Nephron (organoid): Measurements from ENCODE around the gene DNAI2.
"Not testable (repeated sequence)": the region's sequence is repeated elsewhere in the genome, so short reads cannot be mapped to it uniquely, and the experiment has no call there.

Experiments used
- H3K27ac Mint-ChIP-seq, 3 experiments: 2 replicates each; pipeline ENCODE4 v1.8.0; 2020; ENCODE audit warnings: mixed read lengths in 3 of 3, mild to moderate bottlenecking in 2 of 3, moderate library complexity in 1 of 3
- H3K27me3 Mint-ChIP-seq: 2 replicates; pipeline ENCODE4 v1.8.0; 2021; ENCODE audit warnings: low read depth, mild to moderate bottlenecking, moderate library complexity, mixed read lengths
- H3K36me3 Mint-ChIP-seq: 2 replicates; pipeline ENCODE4 v1.8.0; 2020; ENCODE audit warnings: low read depth, mixed read lengths
- H3K4me1 Mint-ChIP-seq: 2 replicates; pipeline ENCODE4 v1.8.0; 2020; ENCODE audit warnings: mixed read lengths
- H3K4me3 Mint-ChIP-seq, 3 experiments: 2 replicates each; pipeline ENCODE4 v1.8.0; 2020; ENCODE audit warnings: mild to moderate bottlenecking in 3 of 3, mixed read lengths in 3 of 3, moderate library complexity in 2 of 3
- H3K9me3 Mint-ChIP-seq: 2 replicates; pipeline ENCODE4 v1.8.0; 2020; ENCODE audit warnings: mixed read lengths
- CTCF ChIP-seq, 3 experiments: fragments of 200-600 bp; sonication (generic); IDR thresholded peaks; one replicate each; pipeline ENCODE4 v1.5.0; 2021; ENCODE audit warnings: antibody characterized with exemption in 3 of 3; ENCODE audit not compliant: unreplicated experiment in 3 of 3

DNAI2 gene

GRCh38 chr17:74280093-74280513 is 6.1 kb downstream of the DNAI2 start:
- H3K27ac Mint-ChIP-seq, result no peak overlapping the region
- H3K4me3 Mint-ChIP-seq, result no peak overlapping the region
- no peak for TF ChIP-seq CTCF (IDR thresholded peaks at IDR 0.05; ENCODE audit: unreplicated experiment in 3 of 3)
- no peaks in the 10 kb centered on the region for H3K36me3 Mint-ChIP-seq
- peaks cover 17% of the 10 kb centered on the region for H3K27me3 Mint-ChIP-seq
- no peaks in the 10 kb centered on the region for H3K9me3 Mint-ChIP-seq
- peaks cover 29% of the 10 kb centered on the region for H3K4me1 Mint-ChIP-seq

GRCh38 chr17:74281799-74282198 is 7.8 kb downstream of the DNAI2 start:
- Mint-ChIP-seq H3K36me3 (no peaks in the 10 kb centered on the region), H3K4me1 (peaks cover 13% of the 10 kb centered on the region), H3K27ac (no peak overlapping the region), H3K27me3 (peaks cover 16% of the 10 kb centered on the region), H3K9me3 (no peaks in the 10 kb centered on the region), H3K4me3 (no peak overlapping the region)
- no peak for TF ChIP-seq CTCF (IDR thresholded peaks at IDR 0.05; ENCODE audit: unreplicated experiment in 3 of 3)

- H3K4me1 Mint-ChIP-seq, result peaks cover 11% of the 10 kb centered on the region
- H3K27ac Mint-ChIP-seq, H3K36me3 Mint-ChIP-seq, H3K9me3 Mint-ChIP-seq, H3K4me3 Mint-ChIP-seq: not testable (repeated sequence)
- H3K27me3 Mint-ChIP-seq, result peaks cover 16% of the 10 kb centered on the region
Measured at GRCh38 chr17:74282274-74282586, 8.2 kb downstream of the DNAI2 start.

GRCh38 chr17:74282587-74283370 is 8.7 kb downstream of the DNAI2 start:
- no peak for TF ChIP-seq CTCF (IDR thresholded peaks at IDR 0.05; ENCODE audit: unreplicated experiment in 3 of 3)
- Mint-ChIP-seq H3K4me3 (no peak overlapping the region), H3K27me3 (peaks cover 16% of the 10 kb centered on the region), H3K36me3 (no peaks in the 10 kb centered on the region), H3K27ac (no peak overlapping the region), H3K4me1 (peaks cover 6% of the 10 kb centered on the region), H3K9me3 (no peaks in the 10 kb centered on the region)

GRCh38 chr17:74283371-74283673 is 9.3 kb downstream of the DNAI2 start:
- Mint-ChIP-seq H3K4me3 (no peak overlapping the region), H3K27ac (no peak overlapping the region), H3K4me1 (peaks cover 6% of the 10 kb centered on the region)

GRCh38 chr17:74287031-74287602 is 13.1 kb downstream of the DNAI2 start:
- no peaks in the 10 kb centered on the region for H3K9me3 Mint-ChIP-seq
- peaks cover 6% of the 10 kb centered on the region for H3K4me1 Mint-ChIP-seq
- H3K27me3 Mint-ChIP-seq, result peaks cover 13% of the 10 kb centered on the region
- H3K4me3 Mint-ChIP-seq, result no peak overlapping the region
- TF ChIP-seq CTCF (IDR thresholded peaks at IDR 0.05; ENCODE audit: unreplicated experiment in 3 of 3), result no peak
- no peak overlapping the region for H3K27ac Mint-ChIP-seq
- no peaks in the 10 kb centered on the region for H3K36me3 Mint-ChIP-seq

More at GRCh38 chr17:74283371-74283673, 9.3 kb downstream of the DNAI2 start:
- Mint-ChIP-seq H3K36me3 (no peaks in the 10 kb centered on the region), H3K27me3 (peaks cover 16% of the 10 kb centered on the region), H3K9me3 (no peaks in the 10 kb centered on the region)
- no peak for TF ChIP-seq CTCF (IDR thresholded peaks at IDR 0.05; ENCODE audit: unreplicated experiment in 3 of 3)
